HG03442 (cell line): ENCODE data around the gene MAPRE2.

Experiments used
- ATAC-seq: cut with Tn5 transposase; IDR thresholded peaks from one replicate; pipeline ENCODE4 v1.9.1; 2021; ENCODE audit warnings: mild to moderate bottlenecking, moderate library complexity; ENCODE audit not compliant: unreplicated experiment

MAPRE2 gene

DNA sequence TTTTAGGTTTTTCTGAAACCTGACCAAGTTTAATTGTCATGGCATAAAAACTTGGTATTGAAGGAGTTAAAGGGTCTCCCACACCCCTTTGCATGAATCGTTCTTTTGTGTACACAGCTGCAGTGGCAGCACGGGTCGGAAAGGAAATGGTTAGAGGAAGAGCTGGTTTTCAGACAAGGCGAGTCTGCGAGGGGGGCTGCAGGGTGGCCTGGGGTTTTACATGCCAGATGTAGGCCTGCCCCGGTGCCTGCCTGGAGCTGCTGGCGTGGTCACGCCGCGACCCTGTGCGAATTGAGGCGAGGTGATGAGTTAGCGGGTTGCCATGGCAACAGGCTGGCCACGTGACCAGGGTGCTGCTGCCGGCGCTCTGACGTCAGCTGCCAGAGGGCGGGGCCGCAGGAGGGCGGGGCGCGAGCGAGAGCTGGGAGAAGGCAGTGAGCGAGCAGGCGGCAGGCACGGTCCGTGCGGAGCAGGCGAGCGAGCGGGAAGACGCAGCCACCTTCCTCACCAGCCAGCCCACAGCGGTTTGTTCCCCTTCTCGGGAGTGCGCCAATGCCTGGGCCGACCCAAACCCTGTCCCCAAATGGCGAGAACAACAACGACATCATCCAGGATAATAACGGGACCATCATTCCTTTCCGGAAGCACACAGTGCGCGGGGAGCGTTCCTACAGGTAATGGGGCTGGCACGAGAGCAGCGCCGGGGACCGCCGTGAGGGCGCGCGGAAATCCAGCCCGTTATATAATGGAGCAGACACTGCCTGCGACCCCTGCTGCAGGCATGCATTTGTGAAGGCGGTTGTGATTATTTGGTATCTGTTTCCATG lies at the start of gene MAPRE2:
TSS of gene MAPRE2 (plus strand) at position 426 of the 827 bp plus-strand sequence. CDS start at position 553, 127 bp downstream.
- peak; percentile 77 for ATAC-seq

DNA sequence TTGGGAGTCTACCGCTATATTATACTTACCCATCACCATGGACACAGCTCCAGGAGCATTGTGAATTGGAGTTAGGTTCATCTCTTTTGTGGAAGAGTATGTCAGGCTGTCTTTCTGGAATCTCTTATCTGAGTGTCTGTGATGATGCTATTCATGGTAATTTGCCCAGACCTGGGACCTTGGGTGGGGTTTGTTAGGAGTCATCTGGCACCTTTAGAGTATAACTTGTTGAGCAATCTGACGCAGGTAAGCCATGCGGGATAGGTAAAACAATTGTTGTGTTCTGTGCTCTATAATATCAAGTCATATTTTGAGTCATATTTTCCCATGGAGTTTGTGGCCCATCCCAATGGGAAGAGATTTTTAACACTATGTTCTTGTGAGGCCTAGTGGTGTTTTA lies 49.7 kb upstream of the MAPRE2 start:
- no peak for ATAC-seq

DNA sequence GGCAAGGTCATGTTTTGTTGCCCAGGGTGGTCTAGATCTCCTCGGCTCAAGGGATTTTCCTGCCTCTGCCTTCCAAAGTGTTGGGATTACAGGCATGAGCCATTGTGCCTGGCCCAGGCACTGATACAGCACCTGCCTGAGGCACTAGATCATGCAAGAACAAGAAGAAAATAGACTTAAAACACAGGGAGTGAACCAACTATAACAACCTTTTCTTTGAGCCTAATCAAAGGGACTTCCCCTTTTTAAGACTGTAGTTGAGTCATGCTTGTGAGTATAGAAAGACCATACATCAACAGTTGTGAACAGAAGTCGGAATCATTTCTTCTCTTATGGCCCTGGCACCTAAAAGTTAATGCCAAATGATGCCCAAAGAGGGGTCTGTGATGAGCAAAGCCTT lies 47.9 kb upstream of the MAPRE2 start:
- ATAC-seq: no peak

DNA sequence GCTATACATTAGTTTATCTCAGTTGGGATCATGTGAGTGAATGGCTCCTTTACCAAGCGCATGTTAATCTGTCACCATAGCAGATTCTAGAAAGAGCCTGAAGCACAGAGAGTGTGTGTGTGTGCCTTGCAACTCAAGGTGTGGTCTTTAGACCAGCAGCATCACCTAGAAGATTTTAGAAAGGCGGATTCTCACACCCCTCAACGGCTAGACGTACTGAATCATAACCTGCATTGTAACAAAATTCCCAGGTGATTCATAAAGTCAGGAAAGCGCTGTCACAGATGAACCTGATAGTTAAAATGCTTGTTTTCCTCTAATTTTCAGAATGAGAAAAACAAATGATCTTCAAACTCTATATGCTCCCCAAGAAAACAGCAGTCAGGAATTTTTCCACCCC lies 45.5 kb upstream of the MAPRE2 start:
- ATAC-seq: no peak

DNA sequence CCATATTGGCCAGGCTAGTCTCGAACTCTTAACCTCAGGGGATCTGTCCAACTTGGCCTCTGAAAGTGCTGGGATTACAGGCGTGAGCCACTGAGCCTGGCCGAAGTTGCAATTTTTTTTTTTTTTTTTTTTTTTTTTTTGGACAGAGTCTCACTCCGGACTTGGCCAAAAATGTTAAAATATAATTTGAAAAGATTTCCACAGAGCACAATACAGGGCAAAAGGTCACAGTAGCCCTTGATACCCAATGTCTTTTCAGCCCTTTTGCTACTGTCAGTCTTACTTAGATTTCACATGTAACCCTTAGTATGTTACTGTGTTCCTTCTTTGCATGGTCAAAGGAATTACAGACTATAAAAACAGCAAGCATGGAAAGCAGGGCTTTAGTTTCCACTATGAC lies 42.6 kb upstream of the MAPRE2 start:
- ATAC-seq: no peak

DNA sequence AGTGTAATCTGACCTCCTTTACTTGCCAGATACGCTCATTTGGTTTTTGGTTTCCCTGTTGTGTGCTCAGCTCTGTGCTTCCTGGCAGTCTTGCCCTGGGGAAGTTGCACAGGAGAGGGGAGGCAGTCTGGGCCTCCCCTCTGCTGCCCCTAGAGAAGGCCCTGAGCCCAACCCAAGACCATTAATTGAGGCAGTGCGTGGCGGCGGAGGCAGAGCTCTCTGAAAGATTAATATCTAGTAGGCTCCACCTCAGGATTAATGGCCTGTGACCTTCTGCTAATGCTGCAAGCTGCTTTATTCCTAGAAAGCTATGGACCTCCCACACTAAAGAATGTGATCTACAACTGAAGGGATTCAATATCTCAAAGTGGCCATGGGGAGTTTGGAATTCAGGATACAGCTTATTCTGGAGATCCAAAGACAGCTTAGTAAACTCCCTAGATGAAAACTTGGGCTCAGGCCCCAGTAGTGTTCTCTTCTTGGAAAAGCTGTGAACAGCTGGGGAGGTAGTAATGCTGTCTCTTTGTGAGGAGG lies 41.4 kb upstream of the MAPRE2 start:
- no peak for ATAC-seq

DNA sequence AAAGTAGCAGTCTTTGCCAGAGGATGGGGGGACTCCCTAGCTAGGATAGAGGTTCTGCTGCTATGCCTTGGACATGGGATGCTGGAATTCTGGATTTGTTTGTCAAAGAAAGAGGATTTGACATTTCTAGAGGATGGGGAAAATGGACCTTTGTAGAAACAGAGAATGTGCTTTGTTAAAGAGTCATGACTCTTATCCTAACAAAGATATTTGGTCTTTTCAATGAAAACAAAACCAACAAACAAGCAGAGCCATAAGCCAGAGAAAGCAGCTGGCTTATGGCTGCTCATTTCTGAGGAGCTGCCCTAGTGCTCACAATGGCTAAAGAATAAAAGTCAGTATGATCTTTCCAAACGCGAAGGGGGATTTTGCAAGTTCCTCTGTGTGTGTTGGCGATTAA lies 40.8 kb upstream of the MAPRE2 start:
- ATAC-seq: no peak

DNA sequence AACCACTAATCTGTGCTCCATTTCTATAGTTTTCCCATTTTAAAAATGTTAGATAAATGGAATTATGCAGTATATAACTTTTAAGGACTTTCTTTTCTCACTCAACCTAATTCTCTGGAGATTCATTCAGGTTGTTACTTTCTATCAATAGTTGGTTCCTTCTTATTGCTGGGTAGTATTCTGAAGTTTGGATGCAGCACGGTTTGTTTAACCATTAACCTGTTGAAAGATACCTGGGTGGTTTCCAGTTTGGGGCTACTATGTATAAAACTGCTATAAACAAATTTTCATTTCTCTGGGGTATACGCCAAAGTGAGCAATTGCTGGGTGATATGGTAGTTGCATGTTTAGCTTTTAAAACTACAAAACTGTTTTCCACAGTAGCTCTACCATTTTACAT lies 39.1 kb upstream of the MAPRE2 start:
- no peak for ATAC-seq

DNA sequence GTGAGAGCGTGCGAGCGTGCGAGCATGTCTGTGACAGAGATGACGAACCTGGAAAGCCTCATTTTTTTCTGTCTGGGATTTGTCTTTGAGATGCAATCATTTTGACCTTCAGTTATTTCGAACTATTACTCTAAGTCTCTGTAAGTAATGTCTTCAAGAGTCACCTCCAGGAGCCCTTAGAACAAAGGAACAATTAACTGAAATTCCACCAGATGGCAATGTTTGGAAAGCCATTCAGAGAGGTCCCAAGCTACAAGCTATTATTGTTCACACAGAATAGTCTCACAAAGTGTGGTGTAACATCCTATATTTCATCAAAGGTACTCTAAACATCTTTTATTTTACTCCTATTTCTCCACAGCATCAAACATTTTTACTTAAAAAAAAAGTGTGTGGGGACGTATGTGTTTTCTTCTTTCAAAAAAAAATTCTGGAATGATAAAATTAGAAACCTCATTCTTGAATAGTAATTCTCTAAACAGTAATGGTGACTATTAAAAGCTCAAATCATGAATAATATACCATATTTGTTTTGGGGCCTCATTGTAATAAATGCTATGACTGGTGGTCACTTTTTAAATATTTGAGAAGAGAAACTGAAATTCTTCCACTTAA lies 35.1 kb upstream of the MAPRE2 start:
- peak; percentile 77 for ATAC-seq

DNA sequence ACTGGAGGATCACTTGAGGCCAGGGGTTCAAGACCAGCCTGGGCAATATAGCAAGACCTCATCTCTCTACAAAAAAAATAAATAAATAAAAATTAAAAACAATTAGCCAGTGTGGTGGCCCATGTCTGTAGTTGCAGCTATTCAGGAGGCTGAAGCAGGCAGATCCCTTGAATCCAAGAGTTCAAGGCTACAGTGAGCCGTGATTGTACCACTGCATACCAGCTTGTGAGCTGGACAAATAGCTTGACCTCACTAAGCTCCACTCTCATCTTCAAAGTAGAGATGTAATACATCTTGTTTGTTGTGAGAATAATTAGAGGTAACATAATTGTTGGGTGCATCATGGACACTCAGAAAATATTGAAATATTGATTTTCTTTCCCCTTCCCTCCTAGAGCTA lies 31.1 kb upstream of the MAPRE2 start:
- no peak for ATAC-seq

DNA sequence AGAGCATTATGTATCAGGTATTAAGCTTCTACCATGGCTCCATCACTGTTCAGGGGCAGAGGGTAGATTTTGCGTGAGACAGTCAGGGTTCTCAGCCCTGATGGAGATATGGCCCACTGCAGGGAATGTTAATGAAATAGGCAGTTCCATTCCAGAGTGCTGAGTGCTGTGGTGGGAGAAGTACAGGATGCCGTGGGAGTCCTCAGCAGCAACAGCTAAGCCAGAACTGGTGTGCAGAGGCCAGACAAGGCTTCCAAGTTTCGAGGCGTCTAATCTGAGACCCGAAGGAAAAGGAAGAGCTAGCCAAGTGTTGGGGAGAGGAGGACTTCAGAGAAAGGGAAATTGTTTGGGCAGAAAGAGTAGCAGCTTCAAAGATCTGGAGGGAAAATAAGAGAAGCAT lies 30.2 kb upstream of the MAPRE2 start:
- no peak for ATAC-seq

DNA sequence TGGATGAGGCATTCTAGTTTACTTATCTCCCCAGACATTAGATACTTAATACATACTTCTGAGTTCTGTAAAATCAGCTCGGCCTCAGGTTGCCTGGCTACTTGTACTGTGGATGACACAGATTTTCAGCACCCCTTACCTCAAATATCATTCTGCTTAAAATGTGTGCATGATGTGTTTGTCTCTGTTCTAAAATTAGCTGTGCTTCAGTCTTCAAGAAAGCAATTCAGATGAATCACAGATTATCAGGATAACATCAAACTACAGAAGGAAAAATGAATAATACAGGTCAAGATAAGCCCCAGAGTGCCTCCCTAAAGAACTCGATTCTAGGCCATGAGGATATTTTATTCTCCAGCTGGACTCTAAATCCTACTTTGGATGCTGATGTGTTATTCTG lies 21.3 kb upstream of the MAPRE2 start:
- no peak for ATAC-seq

DNA sequence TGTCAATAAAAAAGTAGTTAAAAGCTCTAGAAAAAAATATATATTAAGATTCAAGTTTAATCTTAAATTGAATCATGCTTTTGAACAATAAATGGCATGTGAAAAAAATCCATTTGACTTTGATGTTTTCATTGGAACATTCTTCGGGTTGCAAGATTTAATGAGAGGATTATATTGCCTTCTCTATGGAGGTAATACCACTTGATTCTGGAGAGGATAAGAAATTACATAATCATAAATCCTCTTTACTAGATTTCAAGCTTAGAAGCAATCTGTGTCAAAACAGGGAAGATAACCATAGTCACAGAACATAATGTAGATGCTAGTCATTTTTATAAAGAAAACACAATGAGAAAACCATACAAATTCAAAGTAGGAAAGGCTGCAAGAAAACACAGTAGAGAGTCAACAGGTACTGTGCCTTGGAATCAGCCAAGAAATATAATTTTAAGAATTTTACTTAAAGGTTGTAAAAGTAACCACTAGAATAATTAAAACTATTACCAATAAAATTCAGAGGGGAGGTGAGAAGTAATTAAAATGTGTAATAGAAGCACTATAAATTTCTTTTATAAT lies 18.7 kb upstream of the MAPRE2 start:
- no peak for ATAC-seq

DNA sequence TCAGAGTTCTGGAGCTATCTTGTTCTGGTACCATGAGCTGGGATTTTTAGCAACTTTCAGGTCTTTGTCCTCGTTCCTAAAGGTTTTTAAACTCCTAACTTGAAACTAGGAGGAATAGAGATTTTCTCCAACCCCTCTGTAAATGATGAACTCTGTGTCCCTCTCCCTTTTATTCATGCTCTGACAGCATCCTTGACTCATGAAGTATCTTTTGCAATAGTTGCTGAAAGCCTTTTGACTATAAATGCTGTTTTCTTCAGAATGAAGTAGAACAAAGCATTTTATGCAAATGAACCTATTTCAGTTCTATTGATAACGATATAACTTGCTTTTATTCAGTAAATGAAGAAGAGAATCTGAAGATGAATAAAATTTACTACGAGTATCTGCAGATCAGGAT lies 17.0 kb upstream of the MAPRE2 start:
- no peak for ATAC-seq

DNA sequence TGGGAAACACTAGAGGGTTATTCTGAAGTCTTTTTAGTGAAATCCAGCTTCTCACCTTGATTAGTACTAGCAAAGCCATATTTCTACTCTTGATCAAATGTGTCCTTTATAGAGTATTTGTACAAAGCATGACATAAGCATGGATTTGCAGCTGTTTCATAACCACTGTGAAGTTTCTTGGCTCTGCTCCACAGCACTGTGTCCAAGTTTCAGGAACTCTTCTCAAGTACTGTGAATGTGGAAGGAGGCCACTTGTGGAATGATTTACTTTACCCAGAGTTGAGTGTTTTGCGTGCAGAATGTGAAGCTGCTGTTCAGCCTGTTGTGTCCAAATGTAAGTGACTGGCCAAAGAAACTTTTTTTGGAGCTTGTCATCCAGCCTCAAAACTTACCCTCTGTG lies 16.2 kb upstream of the MAPRE2 start:
- no peak for ATAC-seq

DNA sequence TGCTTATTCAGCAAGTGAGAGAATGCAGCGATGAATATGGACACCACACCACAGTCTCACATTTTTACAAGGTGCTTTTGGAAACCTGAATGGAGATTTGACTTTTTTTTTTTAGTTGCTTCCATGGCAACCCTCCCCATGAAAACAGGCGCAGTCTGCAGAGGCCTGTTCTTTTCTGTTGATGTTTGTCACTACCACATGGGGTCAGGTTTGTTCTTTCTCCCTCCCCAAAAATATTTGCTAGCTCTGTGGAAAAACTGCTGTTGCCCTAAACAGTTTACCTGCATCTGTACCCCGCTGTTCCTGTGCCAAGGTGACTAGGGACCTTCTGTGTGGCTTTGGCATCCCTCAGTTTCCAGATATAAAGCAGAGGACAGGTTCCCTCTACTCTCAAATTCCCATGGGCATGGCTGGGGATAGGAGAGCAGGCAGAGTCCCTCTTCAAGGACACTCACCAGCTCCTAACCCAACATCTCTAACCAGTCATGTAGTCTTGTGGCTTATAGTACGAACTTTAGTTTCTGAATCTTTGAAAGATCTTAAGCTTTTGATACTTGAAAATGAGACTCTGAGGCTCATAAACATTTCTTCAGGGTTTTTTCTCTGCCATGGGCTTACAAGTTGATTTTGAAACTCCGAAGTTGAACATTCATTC lies 14.7 kb upstream of the MAPRE2 start:
- ATAC-seq: no peak

DNA sequence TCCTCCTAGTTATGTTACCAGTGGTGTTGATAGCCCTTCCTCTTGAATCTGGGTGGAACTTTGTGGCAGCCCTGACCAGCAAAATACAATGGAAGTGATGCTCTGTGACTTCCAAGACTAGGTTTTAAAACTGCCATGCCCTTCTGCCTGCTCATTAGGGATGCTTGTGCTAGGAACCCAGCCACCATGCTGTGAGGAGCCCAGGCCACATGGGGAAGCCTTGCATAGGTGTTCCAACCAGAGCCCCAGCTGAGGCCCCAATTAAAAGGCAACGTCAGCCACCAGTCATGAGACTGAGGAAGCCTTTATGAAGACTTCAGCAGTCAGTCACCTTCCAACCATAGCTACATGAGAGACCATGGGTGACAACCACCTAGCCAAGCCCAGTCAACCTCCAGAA lies 14.0 kb upstream of the MAPRE2 start:
- ATAC-seq: no peak

DNA sequence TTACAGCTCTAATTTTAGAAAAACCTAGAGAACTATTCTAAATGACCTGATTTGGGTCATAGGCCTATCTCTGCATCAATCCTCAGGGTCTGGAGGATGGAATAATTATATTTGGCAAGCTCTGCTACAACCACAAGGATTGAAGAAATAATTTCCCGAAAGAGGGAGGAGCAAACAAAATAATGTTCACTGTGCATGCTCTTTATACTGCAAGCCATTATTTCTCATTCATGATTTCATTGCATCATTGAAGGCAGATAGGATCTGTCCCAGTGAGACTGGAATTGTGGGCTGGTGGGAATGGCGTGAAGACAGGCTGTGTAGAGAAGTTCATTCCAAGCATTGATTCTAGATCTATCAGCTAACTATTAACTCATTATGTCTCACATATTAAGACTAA lies 12.7 kb upstream of the MAPRE2 start:
- no peak for ATAC-seq

DNA sequence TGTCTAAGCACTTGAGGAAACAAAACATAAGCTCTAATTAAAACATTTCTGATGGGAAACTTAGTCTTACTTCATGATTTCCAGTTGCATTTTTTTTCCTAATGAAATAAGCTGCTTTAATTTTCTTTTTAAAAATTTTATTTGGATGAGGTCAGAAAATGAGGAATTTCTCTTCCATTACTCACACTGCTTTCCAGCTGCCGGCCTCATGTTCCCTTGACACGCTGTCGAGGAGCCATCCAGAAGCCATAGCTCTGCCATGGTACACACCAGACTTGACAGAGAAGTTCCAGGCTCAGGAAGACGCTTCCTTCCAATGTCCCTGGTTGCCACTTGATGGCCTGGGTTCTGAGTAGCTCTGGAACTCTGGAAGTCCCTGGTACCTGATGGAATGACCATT lies 12.1 kb upstream of the MAPRE2 start:
- no peak for ATAC-seq

DNA sequence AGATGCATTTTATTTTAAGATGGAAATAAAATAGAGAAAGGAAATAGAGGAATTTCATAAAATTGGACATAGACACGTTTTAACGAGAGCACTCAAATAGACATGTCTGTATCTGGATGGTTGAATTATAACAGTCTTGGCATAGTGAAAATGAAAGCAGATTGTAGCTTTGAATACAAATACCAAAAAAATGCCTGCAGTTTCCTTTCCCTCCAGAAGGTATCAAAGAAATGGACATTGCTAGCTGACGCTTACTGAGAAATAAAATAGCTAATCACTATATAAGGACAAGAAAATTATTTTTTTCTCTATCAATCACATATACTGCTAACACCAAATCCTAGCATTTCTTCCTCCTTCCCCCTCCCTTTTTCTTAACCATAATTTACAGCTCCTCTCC lies 11.4 kb upstream of the MAPRE2 start:
- peak; percentile 64 for ATAC-seq

DNA sequence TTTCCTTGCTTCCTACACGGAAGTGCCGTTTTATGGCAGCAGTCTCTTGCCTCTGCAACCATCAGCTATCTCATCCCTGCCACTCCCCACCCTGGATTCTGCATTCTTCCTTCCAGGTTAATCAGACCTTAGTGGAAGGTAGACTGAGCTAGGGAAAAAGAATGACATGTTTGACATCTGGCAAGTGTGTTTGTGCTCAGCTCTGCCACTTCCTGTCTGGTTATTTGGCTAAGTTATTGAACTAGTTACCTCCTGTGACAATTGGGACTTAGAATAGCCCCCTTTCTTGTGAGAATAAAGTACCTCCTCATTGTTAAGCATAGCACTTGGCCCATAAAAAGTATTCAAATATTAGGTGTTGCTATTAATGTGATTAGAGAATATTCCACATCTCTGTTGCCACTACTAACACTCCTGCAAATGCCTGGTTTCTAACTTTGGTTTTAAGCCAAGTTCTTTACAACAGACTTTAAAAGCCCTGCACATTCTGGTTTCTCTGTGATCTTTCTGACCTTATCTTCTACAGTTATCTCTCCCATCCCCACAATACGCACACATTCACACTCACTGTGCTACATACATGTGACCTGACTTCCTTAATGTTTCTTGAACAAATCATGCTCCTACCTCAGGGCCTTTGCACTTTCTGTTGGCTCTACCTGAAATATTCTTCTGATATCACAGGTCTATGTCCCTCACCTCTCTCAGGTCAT lies 10.8 kb upstream of the MAPRE2 start:
- peak; percentile 49 for ATAC-seq
